ENCODE data around the gene THAP10.
A peak's percentile ranks its signal among the peaks of the same experiment; 100 is the strongest.
"Not testable (repeated sequence)": the region's sequence is repeated elsewhere in the genome, so short reads cannot be mapped to it uniquely, and the experiment has no call there.

The THAP10 gene

DNA sequence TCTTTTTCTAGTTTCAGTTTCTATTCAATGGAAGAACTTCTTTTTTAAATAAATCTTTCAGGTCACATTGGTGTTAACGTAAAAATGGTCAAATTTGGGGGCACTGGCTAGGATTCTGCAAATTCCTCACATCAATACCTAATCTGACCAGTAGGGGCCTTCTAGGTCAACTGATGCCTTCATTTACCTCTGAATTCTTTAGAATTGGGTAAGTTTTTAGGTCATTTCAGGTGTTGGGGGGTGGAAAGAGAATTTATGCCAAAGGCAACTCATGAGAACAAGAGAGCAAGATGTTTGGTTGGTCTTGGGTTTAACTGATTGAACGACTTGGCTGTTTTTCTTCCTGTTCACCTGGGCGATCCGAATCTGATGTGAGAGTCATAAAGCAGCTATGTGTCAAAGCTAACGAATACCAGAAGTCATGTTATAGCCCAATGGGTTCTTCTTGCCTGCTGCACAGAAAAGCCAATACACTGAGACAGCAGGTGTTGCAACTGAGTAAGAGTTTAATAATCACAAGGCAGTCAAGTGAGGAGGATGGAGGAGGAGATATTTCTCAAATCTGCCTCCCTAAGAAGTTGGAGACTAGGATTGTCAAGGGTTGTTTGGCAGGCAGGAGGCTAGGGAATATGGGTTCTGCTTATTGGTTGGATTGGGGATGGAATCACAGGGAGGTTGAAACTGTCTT, 15.7 kb upstream of the THAP10 start:
- TF ChIP-seq POLR2A (IDR thresholded peaks at IDR 0.05; ENCODE audit: low read depth, low read length) = no peak
- FAIRE-seq (no peak), DNase-seq (ENCODE audit: insufficient read length, low spot score) (no peak)

GRCh38 chr15:70906842-70907241, 14.6 kb upstream of the THAP10 start:
- DNase-seq (ENCODE audit: insufficient read length, low spot score) (no peak), FAIRE-seq (no peak)
- TF ChIP-seq POLR2A (IDR thresholded peaks at IDR 0.05; ENCODE audit: low read depth, low read length) = no peak

GRCh38 chr15:70902107-70902506, 9.9 kb upstream of the THAP10 start:
- FAIRE-seq (peak; percentile 93), DNase-seq (ENCODE audit: insufficient read length, low spot score) (no peak)
- no peak for TF ChIP-seq POLR2A (IDR thresholded peaks at IDR 0.05; ENCODE audit: low read depth, low read length)

DNA sequence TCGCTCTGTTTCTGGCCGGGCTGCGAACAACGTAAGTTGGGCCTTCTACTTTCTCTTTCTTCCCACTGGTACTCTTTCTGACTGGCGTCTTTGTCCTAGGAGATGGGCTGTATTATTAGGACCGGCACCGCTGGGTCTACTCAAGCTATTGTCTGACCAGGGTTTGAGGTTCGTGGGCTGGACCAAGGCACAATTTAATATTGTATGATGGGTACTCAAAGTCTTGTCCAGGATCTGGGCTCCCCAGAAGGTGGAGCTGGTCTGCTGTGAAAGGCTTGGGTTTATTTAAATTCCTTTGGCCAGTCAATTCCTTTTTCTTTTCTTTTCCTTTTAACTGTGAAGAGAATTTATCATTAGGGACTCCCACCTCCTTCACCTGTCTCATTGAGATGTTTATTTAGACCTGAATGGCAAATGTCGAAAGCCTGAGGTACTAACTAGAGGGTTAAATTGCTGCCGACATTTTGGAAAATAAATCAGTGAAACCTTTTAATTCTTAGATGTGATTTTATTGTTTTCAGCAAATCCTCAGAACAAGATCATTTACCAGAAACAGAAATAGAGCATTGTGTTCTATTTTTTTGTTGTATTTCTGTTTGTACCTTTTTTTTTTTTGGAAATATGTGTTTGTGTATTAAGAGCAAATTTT, 803 bp upstream of the THAP10 start:
- no peak for DNase-seq (ENCODE audit: insufficient read length, low spot score)
- TF ChIP-seq POLR2A (IDR thresholded peaks at IDR 0.05; ENCODE audit: low read depth, low read length) = no peak
- FAIRE-seq = no peak

GRCh38 chr15:70882361-70882760, 9.9 kb downstream of the THAP10 start:
- DNase-seq (ENCODE audit: insufficient read length, low spot score) = no peak

DNA sequence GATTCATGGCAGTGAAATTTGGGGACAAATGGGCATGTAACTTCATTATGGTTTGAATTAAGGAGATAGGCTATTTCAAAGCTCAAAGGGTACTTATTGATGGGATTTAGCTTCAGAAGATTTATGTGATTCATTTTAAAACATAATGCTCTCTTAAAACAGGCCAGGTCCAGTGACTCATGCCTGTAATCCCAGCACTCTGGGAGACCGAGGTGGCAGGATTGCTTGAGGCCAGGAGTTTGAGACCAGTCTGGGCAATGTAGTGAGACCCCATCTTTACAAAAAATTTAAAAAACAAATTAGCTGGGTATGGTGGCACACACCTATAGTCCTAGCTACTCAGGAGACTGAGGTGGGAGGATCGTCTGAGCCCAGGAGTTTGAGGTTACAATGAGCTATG, 11.5 kb downstream of the THAP10 start:
- DNase-seq (ENCODE audit: insufficient read length, low spot score) = no peak
- FAIRE-seq = peak; percentile 58
- TF ChIP-seq POLR2A (IDR thresholded peaks at IDR 0.05; ENCODE audit: low read depth, low read length) = no peak

More at GRCh38 chr15:70882361-70882760, 9.9 kb downstream of the THAP10 start:
- FAIRE-seq = peak; percentile 11
- TF ChIP-seq POLR2A (IDR thresholded peaks at IDR 0.05; ENCODE audit: low read depth, low read length) = no peak

GRCh38 chr15:70879401-70879800, 12.8 kb downstream of the THAP10 start:
- FAIRE-seq (peak; percentile 91), DNase-seq (ENCODE audit: insufficient read length, low spot score) (no peak)
- TF ChIP-seq POLR2A (IDR thresholded peaks at IDR 0.05; ENCODE audit: low read depth, low read length) = no peak

GRCh38 chr15:70876683-70877082, 15.6 kb downstream of the THAP10 start:
- TF ChIP-seq POLR2A (IDR thresholded peaks at IDR 0.05; ENCODE audit: low read depth, low read length) = no peak
- no peak for FAIRE-seq

DNA sequence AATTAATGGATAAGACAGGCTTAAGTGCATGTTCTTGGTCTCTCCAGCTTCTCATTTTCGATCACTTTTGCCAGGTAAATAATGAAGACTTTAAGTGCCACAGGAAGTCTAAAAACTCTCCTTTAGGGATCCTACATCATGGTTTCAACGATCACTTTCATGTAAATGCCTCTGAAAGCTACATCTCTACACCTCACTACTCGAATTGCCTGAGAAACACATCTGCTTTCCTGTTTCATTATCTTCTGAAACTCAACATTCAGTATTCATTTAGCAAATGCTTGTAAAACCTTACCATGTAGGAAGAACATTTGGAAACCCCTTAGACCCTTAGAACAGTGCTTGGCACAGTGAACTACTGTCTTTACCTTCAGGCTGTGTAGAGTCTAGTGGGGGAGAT, 16.2 kb downstream of the THAP10 start:
- FAIRE-seq = no peak
- no peak for DNase-seq (ENCODE audit: insufficient read length, low spot score)
- no peak for TF ChIP-seq POLR2A (IDR thresholded peaks at IDR 0.05; ENCODE audit: low read depth, low read length)

More at GRCh38 chr15:70876683-70877082, 15.6 kb downstream of the THAP10 start:
- no peak for DNase-seq (ENCODE audit: insufficient read length, low spot score)

DNA sequence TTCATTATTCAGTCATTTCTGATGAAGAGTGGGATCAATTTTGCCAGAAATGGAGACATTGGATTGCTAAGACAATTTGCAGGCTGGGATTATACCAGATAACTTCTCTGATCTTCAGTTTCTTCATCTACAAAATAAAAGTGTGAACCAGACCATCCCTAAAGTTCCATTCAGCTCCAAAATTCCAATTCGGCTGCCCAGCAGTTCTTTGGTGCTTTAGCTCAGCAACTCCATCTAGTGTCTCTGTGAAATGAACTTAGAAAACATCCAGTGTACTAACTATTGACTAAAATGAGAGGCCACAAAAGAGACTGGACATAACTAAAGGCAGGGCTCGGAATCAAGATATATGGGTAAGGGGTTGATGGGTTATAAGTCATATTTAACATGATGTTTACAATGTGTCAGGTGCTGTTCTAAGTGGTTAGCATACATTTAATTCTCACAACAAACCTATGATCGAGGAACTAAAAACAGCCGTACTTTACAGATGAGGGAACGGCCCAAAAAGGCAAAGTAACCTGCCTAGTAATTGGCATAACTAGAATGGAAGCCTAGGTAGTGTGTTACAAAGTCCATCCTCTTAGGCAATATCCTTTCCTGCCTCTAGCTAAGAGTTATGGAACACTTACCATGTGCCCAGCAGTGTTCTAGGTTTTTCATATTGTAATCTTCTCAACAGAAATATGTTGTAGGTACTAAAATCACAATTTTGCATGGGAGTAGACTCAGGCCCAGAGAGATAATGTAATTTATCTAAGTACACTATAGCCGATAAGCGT, 17.0 kb downstream of the THAP10 start:
- peak; percentile 74 for FAIRE-seq
- no peak for TF ChIP-seq POLR2A (IDR thresholded peaks at IDR 0.05; ENCODE audit: low read depth, low read length)
- DNase-seq (ENCODE audit: insufficient read length, low spot score) = no peak

DNA sequence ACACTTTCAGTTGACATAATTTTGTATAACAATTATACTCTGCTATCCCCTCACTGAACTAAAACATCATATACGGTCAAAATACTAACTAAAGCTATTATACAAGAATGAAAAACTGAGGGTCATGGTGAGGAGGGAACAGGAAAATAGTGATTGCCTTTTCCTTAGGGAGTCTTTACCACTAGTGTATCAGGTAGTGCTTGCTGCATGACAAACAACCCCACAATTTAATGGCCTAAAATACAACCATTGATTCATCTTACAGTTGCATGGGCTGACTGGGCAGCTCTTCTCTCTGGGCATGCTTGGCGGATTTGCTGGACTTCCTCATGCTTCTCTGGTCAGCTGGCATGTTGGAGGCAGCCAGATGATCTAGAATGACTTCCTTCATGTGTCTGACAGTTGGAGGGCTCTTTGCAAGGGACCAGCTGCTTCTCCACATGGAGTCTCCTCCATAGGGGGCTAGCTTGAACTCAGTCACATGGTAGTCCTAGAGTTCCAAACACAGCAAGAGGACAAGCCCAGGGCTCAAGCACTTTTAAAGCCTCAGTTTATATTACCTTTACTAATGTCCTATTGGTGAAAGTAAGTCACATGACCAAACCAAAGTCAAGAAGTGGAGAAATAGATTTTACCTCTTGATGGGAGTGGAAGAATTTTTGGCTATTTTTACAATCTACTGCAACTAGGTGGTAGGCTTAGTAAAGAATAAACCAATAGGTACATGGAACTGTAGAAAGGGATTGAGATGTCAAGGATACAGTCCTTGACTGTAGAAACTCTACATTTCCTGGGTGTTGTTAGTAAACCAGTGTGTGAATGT, 18.8 kb downstream of the THAP10 start:
- TF ChIP-seq POLR2A (IDR thresholded peaks at IDR 0.05; ENCODE audit: low read depth, low read length) = no peak
- no peak for FAIRE-seq

GRCh38 chr15:70871490-70871889, 20.7 kb downstream of the THAP10 start:
- DNase-seq (ENCODE audit: insufficient read length, low spot score); FAIRE-seq: not testable (repeated sequence)

More for the DNA sequence above, 18.8 kb downstream of the THAP10 start:
- DNase-seq (ENCODE audit: insufficient read length, low spot score) = no peak

- DNase-seq (ENCODE audit: insufficient read length, low spot score) = no peak
- FAIRE-seq = no peak
- no peak for TF ChIP-seq POLR2A (IDR thresholded peaks at IDR 0.05; ENCODE audit: low read depth, low read length)
Measured at GRCh38 chr15:70870051-70870450, 22.2 kb downstream of the THAP10 start.

DNA sequence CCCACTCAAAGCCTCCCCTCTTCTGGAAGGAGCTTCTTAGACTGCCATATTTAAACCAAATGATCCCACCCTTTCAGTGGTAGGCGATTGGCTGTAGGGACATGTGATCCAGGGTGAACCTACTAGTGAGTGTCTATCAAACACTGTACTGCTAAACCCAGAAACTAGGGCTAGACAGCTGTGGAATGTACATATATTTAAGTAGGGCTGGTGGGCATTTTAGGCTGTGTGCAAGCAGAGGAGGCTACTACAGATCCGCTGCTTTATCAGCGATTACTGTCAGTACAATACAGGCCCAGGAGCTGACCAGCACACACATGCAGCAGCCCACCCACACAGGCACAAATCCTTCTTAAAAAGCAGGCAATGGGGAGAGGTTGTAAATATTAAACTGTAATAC, 22.9 kb downstream of the THAP10 start:
- no peak for TF ChIP-seq POLR2A (IDR thresholded peaks at IDR 0.05; ENCODE audit: low read depth, low read length)
- DNase-seq (ENCODE audit: insufficient read length, low spot score) (no peak), FAIRE-seq (no peak)

Data from H54 (cell line).